Measurements from ENCODE around the gene GMDS.

Gene GMDS

DNA sequence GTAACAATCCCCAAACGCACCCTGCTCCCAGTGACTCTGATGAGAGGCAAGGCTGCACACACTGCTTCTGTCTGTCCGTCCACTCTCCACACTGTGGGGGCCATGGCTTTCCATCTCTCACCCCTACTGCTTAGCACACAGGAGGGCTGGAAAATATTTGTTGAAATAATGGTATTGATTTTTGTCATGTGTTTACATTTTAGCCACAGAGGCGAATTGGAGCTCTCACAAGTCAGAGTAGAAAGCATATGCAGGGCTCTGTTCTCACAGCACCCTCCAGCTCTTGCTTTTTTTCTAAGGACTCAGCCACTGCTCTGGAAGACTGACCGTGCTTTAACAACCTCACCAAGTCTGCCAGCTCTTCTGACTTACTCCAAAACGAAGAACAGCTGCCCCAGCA lies 273.8 kb downstream of the GMDS start:
- no peak for DNase-seq

DNA sequence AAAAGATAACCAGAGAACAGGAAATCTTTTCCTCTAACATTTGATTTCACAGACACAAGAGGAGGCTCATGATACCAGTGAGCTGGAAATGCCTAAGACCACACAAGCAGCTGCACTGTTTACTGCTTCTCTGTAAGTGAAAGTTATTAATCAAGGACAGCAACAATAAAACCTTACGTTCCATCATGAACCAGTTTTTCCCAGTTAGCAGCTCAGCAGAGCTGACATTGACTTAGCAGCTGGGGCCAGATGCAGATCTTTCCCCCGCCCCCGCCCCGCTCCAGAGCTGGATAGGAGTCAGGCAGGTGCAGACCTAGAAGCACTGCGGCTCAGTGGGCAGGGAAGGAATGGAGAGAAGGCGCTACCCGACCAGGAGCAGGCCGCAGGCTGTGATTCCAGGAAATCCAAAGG lies 275.2 kb downstream of the GMDS start:
- no peak for DNase-seq

DNA sequence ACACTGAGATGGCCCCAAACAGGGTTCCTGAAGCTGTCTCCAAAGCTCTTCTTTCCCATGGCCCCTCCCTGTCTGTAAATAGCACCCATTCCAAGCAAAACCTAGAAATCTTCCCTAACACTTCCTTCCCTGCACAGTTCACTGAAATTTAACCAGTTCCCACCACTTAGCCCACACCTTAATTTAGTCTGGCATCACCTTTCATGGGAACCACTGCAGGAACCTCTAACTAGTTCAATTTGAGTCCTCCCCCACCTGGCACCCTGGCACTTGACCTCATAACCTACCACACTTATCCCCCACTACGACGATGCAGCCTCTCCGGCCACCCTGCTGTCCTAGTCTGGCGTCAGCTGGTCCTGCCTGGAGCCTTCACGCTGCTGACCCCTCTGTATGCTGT lies 278.7 kb downstream of the GMDS start:
- DNase-seq = no peak

DNA sequence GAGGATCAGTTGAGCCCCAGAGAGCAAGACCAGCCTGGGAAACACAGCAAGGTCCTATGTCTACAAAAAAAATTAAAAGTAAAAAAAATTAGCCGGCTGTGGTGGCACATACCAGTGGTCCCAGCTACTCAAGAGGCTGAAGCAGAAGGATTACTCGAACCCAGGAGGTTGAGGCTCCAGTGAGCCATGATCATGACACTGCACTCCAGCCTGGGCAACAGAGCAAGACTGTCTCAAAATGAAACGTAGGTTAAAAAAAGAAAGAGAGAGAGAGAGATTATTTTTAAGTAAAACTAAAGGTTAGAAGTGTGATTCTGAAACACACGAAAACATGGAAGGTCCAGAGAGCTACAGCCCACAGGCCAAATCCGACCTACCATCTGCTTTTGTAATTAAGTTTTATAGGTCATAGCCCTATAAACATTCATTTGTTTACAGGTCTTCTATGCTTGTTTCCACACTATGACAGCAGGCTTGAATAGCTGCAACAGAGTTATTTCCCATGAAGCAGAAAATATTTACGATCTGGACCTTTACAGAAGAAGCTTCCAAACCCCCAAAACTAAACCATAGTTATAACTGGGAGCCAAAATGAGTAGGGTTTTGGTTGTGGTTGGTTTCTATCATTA lies 279.7 kb downstream of the GMDS start:
- no peak for DNase-seq

DNA sequence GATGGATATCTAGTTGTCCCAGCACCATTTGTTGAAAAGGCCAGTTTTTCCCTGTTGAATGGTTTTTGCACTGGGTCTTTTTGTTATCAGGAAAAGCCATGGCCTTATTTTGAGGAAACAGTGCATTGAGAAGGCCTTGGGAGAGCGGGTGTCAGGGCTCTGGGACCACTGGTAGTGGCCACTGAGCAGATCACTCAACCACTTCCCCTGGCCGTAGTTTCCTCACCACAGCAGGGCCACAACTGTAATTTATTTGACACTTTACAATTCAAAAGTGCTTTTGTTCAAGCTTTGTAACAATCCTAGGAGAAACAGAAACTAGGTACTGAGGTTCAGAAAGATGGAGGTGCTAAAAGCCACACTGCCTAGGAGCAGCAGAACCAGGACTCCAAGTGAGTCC lies 281.8 kb downstream of the GMDS start:
- DNase-seq = no peak

DNA sequence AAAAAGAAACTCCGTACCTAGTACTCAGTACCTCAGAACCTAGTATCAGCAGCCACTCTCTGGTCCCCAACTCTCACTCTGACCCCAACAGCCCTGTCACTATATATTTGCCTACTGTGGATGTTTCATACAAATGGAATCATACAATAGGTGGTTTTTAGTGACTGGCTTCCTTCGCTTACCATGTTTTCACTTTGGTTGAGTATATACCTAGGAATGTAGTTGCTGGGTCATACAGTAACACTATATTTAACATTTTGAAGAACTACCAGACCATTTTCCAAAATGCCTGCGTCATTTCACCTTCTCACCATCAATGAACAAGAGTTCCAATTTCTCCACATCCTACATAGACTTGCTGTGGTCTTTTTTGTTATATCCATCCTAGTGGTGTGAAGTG lies 283.2 kb downstream of the GMDS start:
- DNase-seq = no peak

DNA sequence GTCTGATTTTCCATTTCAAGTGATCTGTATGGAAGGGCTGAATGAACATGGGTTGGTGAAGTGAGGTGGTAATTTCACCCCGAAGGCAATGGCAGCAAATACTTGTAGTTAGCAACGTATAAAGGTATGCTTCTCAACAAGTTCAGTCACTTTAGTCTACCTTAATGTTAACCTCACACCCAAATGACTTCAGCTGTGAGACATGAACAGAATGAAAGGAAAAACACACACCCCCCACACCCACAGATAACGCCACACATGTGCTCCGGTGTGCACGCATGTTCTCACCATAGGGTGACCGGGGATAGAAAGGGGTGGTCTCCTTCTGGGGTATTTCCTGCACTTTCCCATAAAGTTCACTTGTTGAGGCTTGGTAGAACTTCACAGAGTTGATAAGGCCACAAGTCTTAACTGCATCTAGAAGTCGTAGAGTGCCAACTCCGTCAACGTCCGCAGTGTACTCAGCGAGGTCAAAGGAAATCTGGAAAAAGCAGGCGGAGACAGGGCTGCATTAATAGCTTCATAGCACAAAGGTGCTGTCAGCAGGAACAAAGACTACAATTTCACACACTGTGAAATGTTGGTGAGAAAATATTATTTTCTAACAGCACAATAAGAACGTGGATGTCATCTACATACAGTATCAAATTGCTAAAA lies 284.8 kb downstream of the GMDS start:
- no peak for DNase-seq

DNA sequence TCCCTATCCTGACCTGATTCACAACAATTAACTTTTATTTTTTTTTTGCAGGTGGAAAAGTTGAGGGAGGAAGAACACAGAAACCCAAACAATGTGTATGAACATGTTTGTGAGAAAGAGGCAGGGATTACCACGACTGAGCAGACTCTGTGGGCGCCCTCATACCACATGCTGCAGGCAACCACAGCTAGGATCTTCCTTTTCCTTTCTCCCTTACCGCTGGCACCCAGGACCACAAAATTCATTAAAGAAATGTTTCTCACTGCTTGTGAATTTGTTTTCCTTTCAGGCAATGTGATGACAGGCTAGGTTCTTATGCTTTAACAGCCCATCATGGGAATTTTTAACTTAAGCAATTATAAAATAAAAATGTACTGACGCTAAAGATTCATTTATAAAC lies 287.1 kb downstream of the GMDS start:
- no peak for DNase-seq

DNA sequence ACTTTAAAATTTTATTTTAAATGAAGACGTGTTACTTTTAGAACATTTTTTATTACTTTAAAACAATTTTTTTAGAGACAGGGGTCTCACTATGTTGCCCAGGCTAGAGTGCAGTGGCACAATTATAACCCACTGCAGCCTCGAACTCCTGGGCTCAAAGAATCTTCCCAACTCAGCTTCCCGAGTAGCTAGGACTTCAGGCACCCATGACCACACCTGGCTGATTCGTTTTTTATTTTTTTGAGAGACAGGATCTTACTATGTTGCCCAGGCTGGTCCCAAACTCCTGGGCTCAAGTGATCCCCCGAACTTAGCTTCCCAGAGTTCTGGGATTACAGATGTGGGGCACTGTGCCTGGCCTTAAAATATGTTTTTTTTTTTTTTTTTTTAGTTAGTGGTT lies 287.7 kb downstream of the GMDS start:
- DNase-seq = no peak

DNA sequence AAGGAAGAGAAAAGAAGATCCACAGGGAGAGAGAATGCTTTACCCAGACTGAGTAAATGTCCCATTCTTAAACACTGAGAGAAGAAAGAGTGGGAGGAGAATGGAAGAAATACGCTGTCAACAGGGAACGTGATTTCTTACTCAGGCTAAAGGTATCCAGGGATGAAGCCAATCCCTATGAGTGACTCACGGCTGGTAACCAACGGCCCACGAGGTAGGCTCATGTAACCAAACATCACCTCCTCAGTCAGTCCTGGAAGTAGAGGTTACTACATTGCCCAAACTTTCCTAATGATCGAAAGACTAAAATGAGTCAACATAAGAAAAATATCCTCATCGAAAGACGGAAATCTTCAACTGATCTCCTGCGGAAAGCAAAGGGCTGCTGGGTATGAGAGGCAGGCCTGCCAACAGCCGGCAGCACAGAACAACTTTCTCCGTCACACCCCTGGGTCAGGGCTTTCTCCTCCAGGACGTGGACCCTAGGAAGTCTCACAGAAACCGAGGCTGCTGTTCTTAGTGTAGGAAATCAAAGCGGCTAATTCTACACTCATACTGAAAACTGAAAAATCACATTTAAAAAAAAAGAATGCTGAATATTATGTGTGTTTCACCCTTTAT lies 292.6 kb downstream of the GMDS start:
- DNase-seq = no peak

DNA sequence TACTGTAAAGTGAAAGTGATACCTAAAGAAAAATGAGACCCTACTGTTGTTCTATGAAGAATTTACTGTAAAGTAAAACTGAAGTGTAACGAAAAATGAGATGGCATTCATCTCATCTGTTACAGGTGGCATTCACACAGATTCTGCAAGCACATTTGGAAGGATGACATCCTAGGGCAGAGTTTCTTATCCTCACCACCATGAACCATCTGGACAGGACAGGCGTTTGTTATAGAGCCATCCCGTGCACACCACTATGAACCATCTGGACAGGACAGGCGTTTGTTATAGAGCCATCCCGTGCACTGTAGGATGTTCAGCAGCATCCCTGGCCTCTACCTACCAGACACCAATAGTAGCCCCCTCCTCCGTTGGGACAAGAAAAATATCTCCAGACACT lies 294.8 kb downstream of the GMDS start:
- DNase-seq = no peak

DNA sequence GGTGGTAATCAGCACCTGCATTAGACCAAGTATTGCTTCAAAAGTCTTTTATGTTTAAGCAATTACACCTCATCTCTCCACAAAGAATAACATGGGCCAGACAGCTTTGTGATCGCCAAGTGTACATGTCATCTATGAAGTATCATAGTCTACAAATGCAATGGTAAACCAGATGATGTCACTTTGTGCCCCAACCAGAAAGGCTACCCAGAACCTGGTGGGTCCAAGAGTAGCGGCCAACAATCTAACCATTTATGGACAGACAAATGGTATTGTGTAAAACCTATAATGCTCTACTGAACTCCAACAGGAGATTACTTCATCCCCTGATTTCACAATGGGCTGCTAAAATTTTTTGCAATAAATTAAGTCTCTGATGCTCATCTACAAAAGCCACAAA lies 295.9 kb downstream of the GMDS start:
- peak; percentile 0 for DNase-seq

DNA sequence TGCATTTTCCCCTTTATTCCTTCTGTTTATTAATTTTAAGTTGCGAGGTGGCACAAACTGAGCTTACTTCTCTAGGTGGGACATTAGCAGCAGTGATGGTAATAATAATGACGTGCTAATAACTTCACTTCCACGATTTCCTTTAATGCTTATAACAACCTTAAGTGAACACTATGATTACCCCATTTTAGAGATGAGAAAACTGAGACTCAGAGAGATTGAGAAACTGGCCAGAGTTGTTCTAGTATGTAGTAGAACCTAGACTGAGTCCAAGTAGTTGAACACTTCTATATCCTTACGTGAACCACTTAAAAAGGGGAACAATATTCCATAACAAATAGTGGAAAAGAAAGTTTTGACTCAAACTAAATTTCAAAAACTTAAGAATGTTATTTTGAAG lies 297.5 kb downstream of the GMDS start:
- no peak for DNase-seq

DNA sequence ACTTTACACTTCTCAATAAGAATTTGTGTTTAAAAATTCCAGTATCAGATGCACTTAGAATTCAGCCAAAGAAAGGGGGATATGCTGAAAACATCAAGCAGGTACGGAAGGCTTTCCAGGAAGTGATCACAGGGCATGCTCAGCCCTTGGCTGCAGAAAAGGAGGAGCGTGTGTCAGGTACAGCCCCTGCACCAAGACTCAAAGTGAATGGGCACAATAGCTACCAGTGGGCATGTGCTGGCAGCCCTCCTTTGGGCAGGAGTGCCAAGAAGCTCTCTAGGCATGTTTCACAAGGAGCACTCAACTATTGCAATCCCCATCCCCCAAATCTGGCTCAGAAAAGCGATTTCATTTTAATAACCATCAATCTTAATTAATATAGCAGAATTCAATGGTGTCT lies 298.8 kb downstream of the GMDS start:
- DNase-seq = no peak

DNA sequence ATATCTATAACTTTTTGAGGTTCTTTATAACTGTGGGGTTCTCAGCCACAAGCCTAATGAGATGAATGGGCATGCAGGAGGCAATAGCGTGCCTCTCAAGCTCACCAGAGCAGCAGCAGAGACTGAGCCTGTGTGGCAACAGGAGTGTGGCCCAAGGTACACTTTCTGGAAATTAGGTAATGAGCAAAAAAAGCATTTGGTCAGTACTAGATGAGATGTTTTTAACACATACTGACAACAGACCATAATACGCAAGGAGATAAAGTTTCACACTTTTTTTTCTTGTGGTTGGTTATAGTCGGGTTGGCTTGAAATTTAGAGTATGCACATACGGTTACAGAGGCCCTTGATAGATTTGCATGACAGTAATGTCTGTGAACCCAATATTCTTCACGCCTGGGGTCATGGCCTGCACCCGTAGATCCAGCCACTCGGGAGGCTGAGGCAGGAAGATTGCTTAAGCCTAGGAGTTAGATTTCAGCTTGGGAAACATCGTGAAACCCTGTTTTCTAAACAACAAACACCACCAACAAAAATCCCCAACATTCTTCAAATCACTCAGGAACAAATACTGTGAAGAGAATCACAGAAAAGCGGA lies 300.1 kb downstream of the GMDS start:
- no peak for DNase-seq

DNA sequence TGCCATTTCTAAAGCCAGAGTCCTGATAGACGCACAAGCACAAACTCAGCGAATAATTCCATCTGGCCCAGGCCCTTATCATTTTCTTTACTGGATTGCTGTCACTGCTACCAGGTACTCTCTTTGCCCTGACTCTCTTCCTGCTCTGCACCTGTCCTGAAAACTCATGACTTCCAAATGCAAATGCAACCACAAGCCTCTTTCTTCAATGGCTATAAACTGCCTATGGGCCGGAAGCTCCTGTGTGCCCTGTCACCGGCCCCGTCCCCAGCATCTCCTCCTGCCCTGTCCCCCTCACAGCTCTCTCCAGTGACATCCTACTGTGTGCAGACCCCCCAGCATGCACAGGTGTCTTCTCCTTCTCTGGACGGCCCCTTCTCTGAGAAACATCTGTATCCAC lies 302.6 kb downstream of the GMDS start:
- no peak for DNase-seq

DNA sequence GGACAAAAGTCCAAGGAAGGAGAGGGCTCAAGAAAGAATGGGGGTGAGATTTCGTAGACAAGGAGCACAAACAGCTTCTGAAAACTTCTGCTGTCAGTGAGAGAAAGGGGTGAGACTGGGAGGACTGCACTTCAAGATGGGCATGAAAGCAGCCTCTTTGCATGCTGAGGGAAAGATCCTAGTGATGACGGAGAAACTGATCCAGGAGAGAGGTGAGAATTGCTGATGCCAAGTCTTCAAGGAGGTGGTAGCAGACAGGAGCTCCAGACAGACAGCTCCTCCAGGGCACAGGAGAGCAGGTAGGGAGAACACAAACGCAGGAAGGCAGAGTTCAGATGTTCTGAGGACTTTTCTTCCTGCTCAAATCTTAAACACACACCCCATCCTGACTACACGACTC lies 303.9 kb downstream of the GMDS start:
- no peak for DNase-seq

DNA sequence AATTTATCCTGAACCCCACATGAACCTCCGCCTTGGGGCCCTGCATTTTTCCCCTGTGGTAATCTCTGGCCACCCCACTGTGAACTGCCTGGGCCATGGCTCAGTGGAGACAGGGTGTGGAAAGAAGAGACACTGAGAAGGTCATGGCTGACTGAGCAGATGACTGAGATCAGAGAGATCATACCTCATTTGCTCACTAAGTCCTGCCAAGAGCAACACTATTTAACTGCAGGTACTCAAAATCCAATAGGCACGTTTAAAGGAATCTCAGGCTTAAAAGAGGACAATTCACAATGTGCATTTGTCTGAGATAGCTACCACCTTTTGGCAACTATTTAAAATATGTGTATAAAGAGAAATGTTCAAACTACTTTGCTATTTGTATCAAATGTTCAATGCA lies 305.0 kb downstream of the GMDS start:
- DNase-seq = no peak

DNA sequence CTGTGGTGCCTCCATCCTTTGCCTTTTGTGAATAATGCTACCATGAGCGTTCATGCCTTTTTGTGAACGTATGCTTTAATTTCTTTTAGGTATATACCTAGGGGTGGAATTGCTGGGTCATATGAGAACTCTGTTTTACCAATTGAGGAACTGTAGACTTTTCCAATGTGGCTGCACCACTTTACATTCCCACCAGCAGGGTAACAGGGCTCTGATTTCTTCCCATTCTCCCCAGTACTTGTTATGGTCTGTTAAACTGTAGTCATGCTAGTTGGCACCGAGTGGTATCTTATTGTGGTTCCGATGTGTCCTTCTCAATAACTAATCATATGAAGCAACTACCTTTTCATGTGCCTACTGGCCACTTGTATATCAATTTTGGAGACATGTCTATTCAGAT lies 312.1 kb downstream of the GMDS start:
- no peak for DNase-seq

DNA sequence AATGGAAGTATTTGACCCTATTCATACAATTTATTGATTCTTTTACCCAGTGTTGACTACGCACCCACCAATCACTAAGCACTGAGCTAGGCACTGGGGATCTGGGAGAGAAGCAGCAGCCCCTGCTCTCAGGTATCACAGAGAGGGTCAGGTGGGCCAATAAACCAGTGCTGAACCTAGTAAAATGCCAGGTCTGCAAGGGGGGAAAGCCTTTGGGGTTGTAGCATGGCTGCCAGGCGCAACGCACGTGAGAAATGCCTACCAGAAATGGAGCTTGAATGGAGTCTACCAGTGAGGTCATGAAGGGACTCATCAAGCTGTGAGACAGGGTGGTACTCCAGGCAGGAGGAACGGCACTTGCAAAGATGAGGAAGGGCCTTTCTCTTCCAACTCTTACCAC lies 313.6 kb downstream of the GMDS start:
- no peak for DNase-seq

DNA sequence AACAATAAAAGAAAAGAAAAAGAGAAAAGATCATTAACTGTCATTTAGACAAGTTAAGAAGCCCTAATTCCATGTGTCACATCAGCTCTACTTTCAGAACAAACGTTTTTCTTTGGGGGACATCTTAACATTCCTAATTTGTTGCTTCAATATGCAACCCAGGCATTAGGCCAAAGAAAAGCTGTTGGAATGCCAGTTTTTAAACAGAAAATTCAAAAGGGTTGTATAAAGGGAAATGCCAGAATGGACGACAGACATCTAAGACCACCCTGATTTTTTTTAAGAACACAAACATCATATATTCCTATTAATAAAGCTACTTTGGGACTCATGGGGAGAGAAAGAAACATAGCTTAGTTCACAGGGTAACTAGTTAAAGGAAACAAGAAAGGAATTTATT lies 315.0 kb downstream of the GMDS start:
- DNase-seq = no peak

DNA sequence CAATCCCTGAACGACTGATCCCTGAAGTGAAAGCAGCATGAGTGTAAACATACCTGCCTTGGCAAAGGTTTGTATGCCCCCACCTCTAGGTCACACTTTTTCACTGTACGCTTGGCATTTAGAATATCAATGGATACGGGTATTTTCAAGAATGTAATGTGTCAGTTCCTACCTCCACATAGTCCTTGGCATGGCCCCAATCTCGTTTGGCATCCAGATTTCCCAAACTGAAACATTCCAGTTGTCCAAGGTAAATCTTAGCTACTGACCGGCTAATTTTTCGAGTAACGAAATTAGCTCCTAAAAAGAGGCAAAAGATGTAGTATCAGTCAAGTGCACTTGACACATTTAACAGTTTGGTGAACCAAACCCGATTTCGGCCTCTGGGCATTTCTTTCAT lies 315.5 kb downstream of the GMDS start:
- DNase-seq = no peak

DNA sequence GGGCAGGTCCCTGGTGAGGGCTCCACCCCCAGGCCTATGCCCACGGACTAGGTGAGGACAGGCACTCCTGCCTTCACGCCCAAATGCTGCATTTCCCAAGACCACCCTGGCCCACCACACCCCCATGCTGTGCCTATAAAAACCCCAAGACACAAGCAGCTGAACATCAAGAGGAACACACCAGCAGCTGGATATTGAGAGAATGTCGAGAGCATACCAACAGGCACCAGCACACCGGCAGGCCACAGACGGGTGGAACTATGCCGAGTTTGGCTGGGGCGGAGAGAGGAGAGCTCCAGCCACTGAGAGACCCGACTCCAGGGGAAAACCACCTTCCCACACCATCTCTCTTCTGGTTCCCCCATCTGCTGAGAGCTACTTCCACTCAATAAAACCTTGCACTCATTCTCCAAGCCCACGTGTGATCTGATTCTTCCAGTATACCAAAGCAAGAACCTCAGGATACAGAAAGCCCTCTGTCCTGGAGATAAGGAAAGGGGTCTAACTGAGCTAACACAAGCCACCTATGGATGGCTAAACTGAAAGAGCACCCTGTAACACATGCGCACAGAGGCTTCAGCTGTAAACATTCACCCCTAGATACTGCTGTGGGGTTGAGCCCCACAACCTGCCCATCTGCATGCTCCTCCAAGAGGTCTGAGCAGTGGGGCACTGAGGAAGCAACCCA lies 319.5 kb downstream of the GMDS start:
- no peak for DNase-seq

DNA sequence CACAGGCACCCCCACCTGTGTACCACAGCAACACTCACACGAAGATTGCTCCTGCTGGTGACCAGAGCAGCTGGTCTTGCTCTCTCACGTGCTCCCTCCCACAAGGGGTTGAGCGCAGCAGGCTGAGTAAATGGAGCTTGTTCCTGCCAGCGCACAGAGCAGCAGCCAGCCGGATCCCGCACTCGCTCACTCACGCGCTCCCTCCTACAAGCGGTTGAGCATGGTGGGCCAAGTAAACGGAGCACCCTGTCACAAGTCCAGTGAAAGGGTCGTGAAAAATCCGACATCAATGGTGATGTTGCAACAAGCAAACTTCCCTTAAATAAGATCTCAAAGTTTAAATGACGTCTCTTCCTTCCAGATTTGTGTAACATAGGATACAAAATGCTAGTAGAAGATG lies 322.0 kb downstream of the GMDS start:
- DNase-seq = no peak

Data from SIG-M5 (cell line).